ENCODE results near the gene PRR20A. TPM values are rescaled to one million over a fixed set of nuclear protein-coding genes. Genes with fewer than 3 reads are reported as not detected.

Gene PRR20A
- total RNA-seq (2022; extraction: Qiagen RNA extraction) = not detected in 5 replicates

DNA sequence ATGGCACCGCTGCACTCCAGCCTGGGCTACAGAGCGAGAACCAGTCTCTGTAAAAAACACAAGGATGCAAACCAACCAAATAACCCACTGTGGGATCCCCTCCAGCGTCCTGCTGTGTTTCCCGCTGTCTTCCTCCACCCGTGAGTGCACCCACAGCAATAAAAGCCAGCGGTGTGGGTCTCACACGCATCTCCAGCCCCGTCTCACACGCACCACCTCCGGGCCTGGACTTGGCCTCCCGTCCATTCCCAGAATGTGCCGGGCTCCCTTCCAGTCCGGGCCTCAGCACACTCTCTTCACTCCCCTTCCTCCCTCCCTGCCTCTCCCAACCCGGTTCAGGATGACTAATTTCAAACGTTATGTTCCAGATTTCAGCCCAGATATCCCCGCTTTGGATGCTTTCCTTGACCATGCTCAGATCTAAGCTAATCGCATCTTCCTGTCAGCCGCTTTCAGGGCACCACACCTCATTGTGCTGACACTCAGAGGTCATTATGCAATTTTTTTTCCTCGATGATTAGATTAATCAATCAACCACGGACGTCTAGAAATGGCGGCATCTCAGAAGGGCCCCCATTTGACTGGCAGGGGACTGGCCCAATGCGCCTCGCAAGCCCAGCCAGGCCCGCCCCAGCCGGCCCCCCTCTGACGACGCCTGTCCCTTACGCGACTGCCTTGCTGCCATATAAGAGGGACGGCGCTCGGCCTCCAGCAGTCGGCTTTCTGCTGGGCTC is at the start of gene PRR20A:
TSS of gene PRR20A (plus strand) at position 684 of the 734 bp plus-strand sequence. CDS start 387 bp downstream, outside the sequence.

DNA sequence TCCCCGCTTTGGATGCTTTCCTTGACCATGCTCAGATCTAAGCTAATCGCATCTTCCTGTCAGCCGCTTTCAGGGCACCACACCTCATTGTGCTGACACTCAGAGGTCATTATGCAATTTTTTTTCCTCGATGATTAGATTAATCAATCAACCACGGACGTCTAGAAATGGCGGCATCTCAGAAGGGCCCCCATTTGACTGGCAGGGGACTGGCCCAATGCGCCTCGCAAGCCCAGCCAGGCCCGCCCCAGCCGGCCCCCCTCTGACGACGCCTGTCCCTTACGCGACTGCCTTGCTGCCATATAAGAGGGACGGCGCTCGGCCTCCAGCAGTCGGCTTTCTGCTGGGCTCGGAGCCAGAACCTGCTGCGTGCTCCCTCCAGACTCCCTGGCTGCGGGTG is 6.5 kb downstream of the PRR20A start, which contains the start of gene PRR20B:
TSS of gene PRR20B (plus strand) at position 301 of the 400 bp plus-strand sequence. CDS start 387 bp downstream, outside the sequence.

DNA sequence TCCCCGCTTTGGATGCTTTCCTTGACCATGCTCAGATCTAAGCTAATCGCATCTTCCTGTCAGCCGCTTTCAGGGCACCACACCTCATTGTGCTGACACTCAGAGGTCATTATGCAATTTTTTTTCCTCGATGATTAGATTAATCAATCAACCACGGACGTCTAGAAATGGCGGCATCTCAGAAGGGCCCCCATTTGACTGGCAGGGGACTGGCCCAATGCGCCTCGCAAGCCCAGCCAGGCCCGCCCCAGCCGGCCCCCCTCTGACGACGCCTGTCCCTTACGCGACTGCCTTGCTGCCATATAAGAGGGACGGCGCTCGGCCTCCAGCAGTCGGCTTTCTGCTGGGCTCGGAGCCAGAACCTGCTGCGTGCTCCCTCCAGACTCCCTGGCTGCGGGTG is 13.0 kb downstream of the PRR20A start, which contains the start of gene PRR20C:
TSS of gene PRR20C (plus strand) at position 301 of the 400 bp plus-strand sequence. CDS start 387 bp downstream, outside the sequence.

DNA sequence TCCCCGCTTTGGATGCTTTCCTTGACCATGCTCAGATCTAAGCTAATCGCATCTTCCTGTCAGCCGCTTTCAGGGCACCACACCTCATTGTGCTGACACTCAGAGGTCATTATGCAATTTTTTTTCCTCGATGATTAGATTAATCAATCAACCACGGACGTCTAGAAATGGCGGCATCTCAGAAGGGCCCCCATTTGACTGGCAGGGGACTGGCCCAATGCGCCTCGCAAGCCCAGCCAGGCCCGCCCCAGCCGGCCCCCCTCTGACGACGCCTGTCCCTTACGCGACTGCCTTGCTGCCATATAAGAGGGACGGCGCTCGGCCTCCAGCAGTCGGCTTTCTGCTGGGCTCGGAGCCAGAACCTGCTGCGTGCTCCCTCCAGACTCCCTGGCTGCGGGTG is 19.6 kb downstream of the PRR20A start, which contains the start of gene PRR20D:
TSS of gene PRR20D (plus strand) at position 301 of the 400 bp plus-strand sequence. CDS start 387 bp downstream, outside the sequence.

DNA sequence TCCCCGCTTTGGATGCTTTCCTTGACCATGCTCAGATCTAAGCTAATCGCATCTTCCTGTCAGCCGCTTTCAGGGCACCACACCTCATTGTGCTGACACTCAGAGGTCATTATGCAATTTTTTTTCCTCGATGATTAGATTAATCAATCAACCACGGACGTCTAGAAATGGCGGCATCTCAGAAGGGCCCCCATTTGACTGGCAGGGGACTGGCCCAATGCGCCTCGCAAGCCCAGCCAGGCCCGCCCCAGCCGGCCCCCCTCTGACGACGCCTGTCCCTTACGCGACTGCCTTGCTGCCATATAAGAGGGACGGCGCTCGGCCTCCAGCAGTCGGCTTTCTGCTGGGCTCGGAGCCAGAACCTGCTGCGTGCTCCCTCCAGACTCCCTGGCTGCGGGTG is 26.2 kb downstream of the PRR20A start, which contains the start of gene PRR20E:
TSS of gene PRR20E (plus strand) at position 301 of the 400 bp plus-strand sequence. CDS start 387 bp downstream, outside the sequence.

Other genes starting within 250 kb of the PRR20A start
- not detected in 5 replicates for gene PRR20B, start 6.6 kb downstream of the PRR20A start, total RNA-seq (2022; extraction: Qiagen RNA extraction)
- not detected in 5 replicates for gene PRR20C, start 13.1 kb downstream of the PRR20A start, total RNA-seq (2022; extraction: Qiagen RNA extraction)
- not detected in 5 replicates for gene PRR20D, start 19.7 kb downstream of the PRR20A start, total RNA-seq (2022; extraction: Qiagen RNA extraction)
- not detected in 5 replicates for gene PRR20E, start 26.3 kb downstream of the PRR20A start, total RNA-seq (2022; extraction: Qiagen RNA extraction)